Tongue (tissue), 2 donors: Measurements from ENCODE around the gene PTPRD. TPM values are rescaled to one million over a fixed set of nuclear protein-coding genes. Genes with fewer than 3 reads are reported as not detected.
"Not testable (repeated sequence)": the region's sequence is repeated elsewhere in the genome, so short reads cannot be mapped to it uniquely, and the experiment has no call there.

Experiments
- DNase-seq: peaks from one replicate; pipeline ENCODE4 v3.0.0-alpha.2; 2015
- total RNA-seq: library from RNA; depleted of rRNA; stranded (reverse); fragments of >200 nt; gene quantifications from one replicate; pipeline ENCODE4 v1.2.3, GENCODE V29; 2014

PTPRD gene
- total RNA-seq, 1 donor from 2014 or later = 105 TPM

GRCh38 chr9:8963885-8964284 lies 1648.9 kb downstream of the PTPRD start:
- DNase-seq = no peak

GRCh38 chr9:8962084-8962483 lies 1650.7 kb downstream of the PTPRD start:
- no peak for DNase-seq

- DNase-seq = peak; percentile 57
Observed at GRCh38 chr9:8961186-8961851, 1651.5 kb downstream of the PTPRD start.

DNA sequence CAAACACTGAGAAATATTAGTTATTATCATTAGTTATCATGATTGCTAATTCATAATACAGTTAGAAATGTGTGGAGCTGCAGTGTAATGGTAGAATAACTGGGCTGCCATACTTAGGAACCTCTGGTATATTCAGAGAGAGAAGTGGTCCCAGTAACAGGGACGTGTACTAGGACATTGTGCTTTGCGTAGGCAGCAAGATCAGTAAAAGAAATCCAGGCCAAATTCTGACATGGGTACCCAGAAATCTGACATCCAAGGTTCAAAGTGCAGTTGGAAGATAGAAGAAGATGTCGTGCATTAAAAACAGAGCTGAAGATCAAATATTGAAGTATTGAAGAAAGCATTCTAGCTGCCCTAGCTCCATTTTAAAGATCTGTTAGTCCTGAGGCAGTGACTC lies 1652.5 kb downstream of the PTPRD start:
- no peak for DNase-seq

- DNase-seq = no peak
Observed at GRCh38 chr9:8958358-8958757, 1654.4 kb downstream of the PTPRD start.

DNA sequence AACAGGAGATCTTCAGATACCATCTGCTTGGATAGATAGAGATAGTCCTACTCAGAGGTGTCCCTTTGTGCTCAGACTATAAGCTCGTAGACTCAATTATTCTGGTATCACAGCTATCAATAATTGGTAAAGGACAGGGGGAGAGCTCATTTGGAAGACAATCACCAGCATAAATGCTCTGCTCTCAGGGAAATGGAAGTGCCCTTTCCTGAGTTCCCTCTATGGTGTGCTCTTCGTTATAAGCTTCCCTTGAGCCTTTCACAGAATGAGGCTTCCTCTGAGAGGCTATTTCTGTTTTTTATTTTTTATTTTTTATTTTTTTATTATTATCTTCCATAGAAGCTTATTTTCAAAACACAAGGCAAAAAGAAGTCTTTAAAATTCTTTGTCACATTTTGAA lies 1657.5 kb downstream of the PTPRD start:
- DNase-seq = no peak

DNA sequence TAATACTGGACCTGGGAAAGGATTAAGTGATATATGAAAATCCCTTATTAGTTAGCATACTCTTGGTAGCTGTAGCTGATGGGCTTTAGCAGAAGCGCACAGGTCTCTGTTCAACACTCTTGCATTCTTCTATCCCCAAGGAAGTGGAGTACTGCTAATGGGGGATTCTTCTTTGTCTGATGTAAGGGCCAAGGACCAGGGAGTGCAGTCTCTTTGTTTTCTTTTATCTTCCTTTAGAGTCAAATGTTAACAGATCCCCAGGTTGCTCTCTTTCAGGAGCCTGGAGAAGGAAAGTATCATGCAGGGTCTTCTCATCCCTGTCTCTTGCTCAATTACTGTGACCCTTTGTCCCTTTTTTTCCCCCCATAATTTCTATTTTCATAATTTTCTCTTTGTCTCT lies 1666.3 kb downstream of the PTPRD start:
- DNase-seq = no peak

- no peak for DNase-seq
Observed at GRCh38 chr9:8943392-8943791, 1669.4 kb downstream of the PTPRD start.

DNA sequence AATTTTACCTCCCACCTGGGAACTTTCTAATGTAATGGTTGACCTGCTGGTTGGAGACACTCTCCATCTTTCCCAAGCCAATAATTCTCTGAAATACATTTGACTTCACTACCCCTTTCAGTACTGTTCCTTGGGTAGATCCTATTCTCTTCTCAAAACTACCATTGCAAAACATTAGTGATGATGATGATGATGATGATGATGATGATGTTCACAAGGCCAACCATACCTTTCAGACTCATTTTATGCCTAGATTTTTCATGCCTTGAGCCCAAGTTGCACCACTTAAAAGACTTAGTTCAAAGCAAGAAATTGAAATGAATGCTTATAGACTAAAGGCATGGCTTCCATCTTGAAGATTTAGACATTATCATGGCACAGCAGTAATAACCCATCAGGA lies 1672.2 kb downstream of the PTPRD start:
- no peak for DNase-seq

GRCh38 chr9:8926461-8926860 lies 1686.3 kb downstream of the PTPRD start:
- DNase-seq = no peak

- DNase-seq = no peak
Observed at GRCh38 chr9:8924562-8924961, 1688.2 kb downstream of the PTPRD start.

- DNase-seq = not testable (repeated sequence)
Observed at GRCh38 chr9:8920478-8921183, 1692.2 kb downstream of the PTPRD start.

DNA sequence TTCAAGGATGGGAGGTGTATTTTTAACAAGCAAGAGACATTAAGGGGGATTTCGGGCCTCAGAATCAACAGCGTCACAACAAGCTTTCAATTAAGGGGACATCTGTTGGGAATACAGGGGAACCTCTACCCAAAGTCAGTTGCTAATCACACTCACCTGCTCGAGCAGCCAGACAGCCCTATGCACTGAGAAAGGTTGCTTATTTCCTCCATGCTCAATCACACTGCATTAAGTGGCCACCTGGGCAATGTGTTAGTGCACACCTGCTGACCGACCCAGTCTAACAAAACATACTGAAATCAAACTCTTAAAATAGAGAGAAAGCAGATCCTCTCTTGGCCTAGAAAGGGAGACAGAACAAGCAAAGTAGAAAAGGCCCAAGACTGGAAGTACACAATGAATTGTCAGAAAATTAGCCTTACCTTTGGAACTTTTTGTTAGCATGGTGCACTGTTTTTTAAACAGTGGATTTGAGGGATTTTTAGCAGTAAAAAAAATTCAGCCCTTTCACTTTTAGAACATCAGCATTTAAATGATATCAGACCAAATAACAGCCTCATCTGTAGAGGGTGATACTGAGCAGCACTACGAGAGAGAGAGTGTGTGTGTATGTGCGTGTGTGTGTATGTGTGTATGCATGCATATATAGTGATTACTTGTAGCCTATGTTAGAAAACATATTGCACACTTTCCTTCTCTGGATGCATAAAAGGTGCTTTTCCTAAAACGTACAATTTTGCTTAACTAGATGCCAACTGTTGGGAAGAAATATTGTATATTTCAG lies 1694.7 kb downstream of the PTPRD start:
- peak; percentile 53 for DNase-seq

GRCh38 chr9:8916771-8917170 lies 1696.0 kb downstream of the PTPRD start:
- no peak for DNase-seq

- no peak for DNase-seq
Observed at GRCh38 chr9:8907868-8908267, 1704.9 kb downstream of the PTPRD start.

- peak; percentile 26 for DNase-seq
Observed at GRCh38 chr9:8905731-8906130, 1707.1 kb downstream of the PTPRD start.

DNA sequence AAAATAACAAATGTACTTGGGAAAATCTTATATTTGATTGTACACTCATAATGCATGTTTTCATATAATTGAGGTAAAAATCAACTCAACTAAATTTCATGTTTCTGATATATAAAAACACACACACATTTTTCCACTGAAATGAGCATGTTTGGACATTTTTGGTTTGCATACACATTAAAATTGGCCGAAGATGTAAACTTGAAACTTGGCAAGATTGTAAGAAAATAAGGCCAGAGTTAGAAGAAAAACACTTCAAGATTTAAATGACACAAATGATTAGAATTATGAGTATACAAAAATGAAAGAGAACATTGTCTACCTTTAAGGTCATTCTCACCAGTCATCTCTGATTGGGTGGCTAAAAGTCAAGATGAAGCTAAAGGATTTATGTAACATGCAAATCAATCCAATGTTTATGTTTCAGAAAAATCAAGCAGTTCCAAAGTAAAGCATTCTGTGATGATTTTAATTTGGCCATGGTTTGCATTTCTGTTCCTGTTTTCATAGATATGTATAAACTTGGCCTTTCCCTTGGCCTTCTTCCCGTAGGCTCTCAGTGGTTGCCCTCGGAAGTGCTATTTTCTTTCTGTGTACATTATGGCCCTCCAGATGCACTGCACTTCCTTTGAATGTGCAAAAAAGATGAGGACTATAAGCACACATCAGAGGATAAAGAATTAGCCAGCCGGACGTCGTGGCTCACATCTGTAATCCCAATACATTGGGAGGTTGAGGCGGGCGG lies 1707.9 kb downstream of the PTPRD start:
- peak; percentile 81 for DNase-seq

GRCh38 chr9:8903077-8903476 lies 1709.7 kb downstream of the PTPRD start:
- DNase-seq = no peak

DNA sequence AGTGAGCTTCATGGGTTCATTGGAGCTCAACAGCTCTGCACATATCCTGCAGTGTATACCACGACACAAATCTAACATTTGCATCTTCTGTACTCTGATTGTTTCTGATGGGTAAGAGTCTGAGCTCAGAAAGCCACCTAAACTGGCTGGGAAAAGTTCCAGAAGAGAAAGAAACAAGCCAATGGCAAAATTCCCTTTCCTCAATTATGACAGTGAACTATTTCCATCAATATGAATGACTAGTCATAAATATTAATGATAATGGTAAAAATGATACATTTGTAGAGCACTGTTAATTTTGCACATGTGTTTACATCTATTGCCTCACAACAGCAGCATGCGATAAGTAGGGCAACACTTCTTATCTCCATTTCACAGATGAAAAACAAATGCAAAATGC lies 1711.7 kb downstream of the PTPRD start:
- no peak for DNase-seq

DNA sequence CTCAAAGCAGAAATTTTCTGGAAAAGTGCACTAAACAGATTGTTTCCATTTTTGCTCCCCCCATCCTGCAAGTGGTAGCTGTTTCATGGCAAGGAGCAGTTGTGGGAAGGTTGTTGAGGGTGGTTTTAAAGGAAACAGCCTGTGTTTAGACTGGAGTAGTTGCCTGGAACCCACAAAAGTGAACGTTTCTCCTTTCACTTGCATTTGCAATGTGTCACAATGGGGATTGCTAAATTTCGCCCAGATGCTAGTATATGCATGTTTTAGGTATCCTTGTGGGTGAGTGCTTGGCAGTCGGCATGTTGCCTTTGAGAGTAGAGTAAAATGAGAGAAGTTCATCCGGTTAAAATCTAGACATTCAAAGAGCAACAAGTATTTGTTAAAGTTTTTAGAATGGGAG lies 1713.3 kb downstream of the PTPRD start:
- DNase-seq = no peak

DNA sequence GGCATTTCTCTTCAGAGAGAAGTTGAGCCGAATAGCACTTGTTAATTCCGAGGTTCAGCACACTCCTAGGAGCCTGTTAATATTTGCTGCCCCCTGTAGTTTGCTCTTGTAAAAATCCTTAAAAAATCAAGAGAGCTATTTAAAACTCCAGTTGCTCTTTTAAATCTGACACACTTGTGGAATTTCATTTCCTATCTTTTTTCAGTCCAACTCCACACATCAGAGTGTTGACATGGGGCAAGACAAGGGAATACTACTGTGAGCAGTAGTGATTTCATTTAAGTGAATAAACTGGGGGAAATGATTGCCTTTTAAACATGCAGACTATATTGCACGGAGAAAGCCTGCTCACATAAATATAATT lies 1717.0 kb downstream of the PTPRD start:
- peak; percentile 87 for DNase-seq

GRCh38 chr9:8895106-8895860 lies 1717.5 kb downstream of the PTPRD start:
- DNase-seq = peak; percentile 13
